DMS79 treated with DMSO at 0.1 percent for 48 hours (cell line): Measurements from ENCODE around the gene FRAS1.
"Not testable (repeated sequence)": the region's sequence is repeated elsewhere in the genome, so short reads cannot be mapped to it uniquely, and the experiment has no call there.

Experiments
- DNase-seq: peaks from one replicate; lab custom pipeline; 2025; lab: John Stamatoyannopoulos, UW

The FRAS1 gene

DNA sequence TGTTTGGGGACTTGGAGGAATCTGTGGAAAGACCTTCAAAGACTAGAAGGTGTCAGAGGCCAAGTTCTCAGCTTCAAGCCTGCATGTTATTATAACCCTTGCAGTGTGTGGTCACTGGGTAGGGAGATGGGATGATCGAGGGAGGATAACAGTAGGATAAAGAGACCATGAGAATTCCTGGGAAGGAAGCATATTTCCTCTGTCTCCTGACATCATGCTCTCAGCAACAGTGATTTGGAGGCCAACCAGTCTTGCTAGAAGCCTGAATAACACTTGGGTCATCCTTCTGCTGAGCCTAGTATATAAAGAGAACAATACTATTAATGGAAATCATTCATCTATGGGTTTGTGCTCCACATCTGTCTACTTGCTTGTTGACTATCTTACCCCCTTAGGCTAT is 453.6 kb downstream of the FRAS1 start:
- DNase-seq: no peak

DNA sequence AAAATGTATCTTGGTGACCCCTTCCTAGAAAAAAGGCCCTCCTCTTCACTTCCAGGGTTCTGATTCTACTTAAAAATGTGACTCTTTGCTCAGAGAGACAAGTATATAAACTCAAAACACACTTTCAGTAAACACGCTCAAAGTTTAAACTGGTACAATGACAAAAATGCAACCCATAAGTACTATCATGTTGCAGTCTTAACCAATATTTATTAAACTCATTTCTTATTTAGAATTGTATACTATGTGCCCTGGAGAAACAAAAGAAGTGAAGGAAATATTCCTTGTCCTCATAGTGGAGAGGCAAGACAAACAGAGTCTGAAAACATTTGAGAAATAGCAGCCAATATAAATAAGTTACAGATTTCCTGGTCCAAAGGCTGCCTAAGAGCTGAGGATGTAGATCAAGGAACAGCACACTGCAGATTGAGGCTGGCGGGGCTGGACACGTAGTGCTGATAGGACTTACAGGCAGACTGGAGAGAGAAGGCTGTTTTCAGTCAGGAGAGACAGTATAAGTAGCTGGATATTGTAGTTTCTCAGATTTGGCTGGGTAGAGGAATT is 455.3 kb downstream of the FRAS1 start:
- no peak for DNase-seq

DNA sequence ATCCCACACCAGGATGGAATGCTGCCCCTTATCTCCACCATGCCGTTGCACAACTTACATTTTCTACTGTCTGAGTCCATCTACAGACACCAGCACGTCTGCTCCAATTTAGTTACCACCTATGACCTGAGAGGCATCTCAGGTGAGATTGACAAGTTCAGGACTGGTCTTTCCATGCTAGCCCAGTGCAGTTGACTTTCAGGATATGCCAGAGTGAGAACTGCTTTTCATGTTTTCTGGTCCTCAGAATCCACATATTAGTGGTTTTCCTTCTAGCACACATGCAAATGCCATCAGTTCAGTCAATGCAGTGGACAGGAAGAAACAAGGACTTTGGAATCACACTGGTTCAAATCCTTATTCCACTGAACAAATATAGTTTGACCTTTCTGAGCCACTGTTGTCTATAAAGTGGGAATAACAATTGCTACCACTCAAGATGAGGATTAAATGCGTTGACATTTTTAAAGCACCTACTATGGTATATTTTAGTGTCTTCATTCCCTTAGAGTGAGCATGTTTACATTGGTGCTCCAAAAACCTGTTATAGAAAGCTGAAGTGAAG is 456.4 kb downstream of the FRAS1 start:
- DNase-seq: no peak

DNA sequence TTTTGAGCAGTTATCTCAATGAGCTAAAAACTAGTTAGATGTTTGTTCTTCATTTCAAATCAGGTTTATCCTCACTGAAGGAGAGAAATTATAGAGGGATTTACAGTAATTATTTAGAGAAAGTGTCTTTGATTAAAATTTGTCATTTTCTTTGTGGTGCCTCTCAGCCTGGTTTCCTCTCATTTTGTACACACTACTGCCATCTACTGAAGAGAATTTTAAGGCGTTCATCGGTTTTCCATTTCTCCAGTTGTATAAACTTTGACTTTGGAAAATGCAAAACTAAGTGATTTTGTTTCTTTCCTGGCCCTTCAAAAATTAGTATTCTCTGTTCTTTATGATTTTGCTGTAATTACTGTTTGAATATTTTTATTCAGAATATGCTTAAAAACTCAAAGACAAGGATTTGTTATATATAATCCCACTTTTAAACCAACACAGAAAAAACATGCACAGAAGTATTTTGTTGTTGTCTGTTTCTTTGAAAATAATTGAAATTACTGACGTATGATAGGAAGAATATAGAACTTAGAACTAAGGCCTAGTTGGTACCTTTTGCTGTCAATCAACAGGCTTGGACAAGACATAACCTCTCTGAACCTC is 460.0 kb downstream of the FRAS1 start:
- no peak for DNase-seq

DNA sequence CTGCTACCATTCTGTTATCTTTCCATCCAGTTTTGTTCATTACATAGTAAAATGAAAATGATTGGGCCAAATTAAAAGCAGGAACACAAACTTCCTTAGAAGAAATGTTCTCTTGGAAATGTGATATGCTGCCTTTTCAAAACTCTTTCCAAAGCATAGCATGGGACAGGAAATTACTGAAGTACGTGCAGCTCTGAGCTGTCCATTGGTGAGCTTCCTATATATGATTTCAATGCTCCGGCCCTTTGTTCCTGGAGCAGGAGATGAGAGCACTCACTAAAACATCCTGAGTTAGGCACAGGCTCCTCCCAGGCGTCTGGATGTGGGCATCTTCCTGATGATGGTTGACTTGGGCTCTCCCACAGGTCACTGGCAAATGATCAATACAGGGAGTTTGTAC is 461.4 kb downstream of the FRAS1 start:
- peak; percentile 81 for DNase-seq

DNA sequence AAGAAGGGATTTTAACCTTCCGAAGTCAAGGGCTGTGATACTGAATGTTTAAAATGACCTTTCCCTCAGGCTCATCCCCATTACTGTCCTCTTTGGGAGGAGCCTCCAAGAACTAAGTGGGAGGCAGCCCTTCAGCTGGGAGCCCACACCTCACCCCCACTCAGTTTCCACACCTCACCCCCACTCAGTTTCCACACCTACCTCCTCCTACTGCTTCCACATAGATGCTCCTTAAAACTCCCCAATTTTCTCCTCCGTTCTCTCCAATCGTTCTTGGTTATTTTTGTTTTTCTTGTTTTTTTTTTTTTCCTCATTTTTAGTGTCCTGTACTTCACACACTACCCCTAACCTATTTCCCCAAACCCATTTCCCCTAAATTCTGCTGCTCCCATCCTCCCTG is 462.8 kb downstream of the FRAS1 start:
- DNase-seq: no peak

DNA sequence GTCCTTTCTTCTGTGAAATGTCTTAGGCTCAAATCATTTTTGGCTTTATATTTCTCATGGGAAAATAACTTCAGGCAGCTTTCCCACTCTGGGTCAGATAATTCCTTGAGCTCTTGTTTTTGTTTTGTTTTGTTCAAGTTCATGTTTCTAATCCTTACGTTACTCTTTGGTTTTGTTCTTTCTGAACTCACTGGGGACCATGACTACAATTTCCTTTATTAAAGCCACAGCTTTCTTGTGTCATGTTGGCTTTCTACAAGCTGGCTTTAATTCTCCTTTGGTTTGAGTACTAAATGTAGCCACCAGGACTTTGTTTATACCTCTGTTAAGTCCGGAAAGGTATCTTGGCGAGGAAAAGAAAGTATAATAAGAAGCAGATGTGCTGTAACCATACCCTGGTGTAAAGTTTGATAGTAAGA is 463.7 kb downstream of the FRAS1 start:
- DNase-seq: no peak

DNA sequence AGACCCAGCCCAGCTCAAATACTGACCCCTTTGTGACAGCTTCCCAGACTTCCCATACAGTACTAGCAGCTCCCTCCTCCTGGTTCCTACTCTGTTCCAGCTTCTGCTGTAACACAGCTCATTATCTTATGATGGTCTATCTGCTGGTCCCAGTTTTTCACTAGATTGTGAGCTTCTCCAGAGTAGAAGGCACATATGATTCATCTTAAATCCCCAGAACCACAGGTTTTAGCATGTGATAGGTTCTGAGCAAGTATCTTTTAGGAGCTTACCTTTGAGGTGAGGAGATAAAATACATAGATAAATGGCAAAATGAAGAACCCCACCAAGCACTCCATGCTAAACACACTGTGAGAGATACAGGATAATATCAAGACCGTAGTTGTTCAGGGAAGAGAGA is 466.9 kb downstream of the FRAS1 start:
- DNase-seq: no peak

DNA sequence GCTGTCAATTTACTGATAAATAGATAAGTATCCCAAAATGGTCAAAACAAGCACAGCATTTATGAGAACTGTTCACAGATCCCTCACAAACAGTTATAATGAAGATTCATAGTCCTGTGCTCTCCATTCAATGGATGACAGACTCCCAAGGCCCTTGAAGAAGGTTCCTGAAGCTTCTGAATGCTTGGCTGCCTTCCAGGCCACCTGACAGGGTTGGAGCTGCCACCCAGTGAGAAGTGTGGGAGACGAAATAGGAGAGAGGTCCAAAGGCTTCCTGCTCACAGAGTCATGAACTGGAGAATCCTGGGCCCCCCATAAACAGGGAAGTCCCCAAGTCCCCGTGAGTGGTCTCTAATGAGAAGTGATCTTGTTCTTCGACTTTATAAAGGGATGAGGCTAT is 468.4 kb downstream of the FRAS1 start:
- DNase-seq: no peak

DNA sequence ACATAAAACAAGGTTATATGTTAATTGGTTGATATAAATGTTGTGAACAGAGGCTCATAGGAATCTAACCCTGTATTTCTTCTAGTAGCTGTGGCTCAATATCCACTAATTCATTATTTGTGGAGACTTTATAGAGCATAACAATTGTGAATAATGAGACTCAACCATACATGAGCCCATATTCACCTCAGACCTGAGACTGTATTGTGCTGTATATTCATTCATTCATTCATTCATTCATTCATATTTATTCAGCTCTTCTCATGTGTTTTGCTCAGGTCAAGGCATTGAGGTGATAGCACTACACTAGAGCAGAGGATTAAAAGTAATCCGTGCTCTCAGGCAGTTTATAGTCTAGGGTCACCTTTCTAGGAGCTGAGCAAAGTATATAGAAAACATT is 470.0 kb downstream of the FRAS1 start:
- no peak for DNase-seq

DNA sequence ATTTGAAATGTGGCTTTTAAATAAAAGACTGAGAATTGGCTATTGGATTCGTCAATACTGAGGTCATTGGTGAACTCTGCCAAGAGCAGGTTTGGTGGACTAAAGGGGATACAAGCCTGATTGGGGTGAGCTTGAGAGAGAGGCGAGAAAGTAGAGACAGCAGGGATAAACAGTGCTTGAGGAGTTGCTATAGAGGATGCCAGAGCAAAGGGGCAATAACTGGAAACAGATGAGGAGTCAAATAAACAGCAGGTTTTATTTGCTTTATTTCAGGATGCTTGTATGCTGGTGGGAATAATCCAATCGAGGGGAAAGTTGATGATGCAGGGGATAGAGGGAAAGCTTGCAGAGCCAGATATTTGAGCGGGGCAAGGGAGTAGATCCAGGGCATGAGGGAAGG is 470.4 kb downstream of the FRAS1 start:
- no peak for DNase-seq

DNA sequence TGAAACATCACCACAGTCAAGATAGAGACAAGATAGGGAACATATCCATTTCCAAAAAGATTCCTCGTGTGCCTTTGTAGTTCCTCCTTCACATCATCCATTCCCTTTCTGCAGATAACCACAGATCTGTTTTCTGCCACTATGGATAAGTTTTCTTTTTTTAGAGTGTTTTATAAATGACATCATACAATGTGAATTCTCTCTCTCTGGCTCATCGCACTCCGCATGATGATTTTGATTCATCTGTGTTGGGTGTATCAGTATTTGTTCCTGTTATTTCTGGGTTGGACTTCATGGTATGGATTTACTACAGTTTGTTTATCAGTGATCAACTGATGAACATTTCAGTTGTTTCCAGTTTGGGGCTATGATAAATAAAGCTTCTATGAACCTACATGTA is 471.2 kb downstream of the FRAS1 start:
- no peak for DNase-seq

DNA sequence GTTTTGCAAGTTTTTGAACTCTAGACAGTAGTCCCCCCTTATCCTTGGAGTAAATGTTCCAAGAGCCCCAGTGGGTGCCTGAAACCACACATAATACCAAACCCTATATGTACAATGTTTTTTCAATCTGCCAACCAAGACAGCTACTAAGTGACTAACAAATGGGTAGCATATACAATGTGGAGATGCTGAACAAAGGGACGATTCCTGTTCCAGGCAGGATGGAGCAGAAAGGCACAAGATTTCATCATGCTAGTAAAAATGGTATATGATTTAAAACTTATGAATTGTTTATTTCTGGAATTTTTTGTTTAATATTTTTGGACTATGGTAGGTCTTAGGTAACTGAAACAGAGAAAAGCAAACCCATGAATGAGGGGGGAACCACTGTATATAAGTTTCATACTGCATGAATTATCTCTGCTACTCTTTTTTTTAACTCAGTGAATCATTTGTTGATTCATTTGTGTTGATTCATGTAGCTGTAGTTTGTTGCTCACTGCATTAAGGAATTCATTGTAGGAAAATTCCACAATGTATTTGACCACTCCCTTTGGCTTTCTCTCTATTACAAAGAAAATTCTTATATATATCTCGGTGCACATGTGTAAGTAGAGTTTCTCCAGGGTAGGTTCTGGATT is 472.6 kb downstream of the FRAS1 start:
- DNase-seq: no peak

DNA sequence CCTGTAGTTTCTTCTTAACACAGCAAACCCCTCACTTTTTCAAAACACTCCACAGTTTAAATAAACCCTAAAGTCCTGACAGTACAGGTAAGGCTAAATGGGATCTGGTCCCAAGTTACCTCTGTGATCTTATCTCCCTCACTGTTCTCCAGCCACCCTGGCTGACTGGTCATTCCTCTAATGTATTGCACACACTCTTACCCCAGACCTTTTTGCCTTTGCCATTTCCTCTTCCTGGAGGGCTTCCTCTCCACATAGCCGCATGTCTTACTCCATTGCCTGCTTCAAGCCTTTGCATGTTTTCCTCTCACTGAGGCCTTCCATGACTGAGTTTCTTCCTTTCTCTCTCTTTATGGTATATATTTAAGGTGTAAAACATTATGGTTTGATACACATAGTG is 474.9 kb downstream of the FRAS1 start:
- no peak for DNase-seq

DNA sequence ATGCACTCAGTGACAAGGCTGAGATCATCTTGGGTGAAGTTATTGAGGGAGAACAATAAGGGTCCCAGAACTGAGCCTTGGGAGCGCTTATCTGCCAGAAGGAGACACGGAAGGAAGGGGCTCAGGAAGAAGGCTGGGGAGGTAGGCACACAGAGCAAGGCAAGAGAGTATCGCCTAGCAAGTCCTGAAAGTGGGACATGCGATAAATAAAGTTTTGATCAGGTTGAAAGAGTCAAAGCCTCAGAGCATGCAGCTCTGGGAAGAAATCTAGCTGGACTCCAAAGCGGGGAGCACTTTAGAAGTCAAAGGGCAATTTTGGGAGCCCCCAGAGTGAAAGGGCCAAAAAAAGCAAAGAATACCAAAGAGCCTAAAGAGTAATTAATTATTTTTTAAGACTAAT is 476.7 kb downstream of the FRAS1 start:
- DNase-seq: no peak

DNA sequence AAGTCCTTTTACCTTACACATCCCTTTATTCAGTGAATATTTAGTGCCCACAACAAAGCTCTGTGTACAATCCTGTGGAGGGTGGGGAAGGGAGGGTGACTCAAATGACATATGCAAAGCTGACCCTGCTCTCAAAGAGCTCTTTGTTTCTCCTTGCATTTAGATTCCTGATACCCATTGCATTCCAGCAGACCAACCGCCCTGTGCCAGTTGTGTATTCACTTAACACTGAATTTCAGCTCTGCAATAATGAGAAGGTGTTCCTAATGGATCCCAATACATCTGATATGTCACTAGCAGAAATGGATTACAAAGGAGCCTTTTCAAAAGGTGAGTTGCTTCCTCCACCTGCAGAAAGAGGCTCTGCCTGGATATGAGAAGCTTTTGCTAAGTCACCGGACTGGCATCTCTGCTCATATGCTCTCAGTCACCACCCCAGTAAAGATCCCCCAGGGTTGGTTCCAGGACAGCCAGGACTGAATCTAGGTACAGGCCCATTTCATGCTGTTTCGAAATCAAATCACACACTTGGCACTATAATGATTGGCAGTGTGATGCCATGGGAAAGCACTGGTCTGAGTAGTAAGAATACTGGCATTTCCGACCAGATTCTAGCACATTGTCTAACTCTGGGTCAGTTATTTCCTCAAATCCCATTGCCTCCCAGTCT is 477.3 kb downstream of the FRAS1 start:
- DNase-seq: no peak

DNA sequence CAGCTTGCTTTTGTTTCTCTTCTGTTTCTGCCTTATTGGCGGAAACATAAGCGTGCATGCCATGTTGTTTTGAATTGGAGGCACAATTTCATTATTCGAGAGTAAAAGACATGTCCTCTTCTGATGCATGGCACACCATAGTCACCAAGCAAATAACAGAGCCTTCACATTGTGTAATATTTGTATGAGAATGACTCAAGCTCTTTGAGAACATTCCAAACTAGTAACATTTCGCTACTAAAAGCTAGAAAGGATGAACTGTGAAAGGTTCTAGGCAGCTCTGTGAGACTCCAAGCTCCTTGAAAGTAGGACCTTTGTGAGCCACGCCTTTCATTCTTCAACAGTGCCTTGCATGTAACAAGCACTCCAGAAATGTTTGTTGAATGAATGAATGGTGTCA is 485.2 kb downstream of the FRAS1 start:
- no peak for DNase-seq

DNA sequence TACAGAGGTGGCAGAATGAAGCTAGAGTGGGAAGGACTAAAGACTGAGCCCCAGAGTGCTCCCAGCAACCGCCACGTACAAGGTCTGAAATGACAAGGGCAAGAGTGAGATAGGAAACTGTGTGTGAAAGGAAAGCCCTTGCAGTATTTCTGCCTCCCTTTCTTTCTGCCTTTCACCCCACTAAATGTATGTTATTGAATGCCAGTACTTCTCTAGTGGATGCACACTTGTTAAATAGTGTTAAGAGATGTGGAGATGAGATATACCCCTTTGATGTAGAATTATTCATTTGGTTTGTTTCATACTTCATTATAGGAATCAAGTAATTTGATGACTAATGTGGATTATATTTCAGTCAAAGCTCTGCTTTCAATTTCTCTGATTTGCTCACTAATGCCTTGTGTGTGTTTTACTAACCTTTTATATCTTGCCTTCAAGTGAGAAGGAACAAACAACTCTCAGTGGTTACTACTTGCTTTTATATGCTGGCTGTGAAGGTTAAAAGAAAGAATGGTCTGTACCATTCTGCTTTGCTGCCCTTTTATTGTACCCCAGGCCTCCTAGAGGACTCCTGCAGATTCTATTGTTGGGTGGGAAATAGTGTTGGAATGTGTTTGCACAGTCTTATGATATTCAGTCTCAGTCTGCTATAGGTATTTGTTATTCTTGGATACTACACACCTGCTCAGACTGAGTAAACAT is 486.5 kb downstream of the FRAS1 start:
- DNase-seq: no peak

DNA sequence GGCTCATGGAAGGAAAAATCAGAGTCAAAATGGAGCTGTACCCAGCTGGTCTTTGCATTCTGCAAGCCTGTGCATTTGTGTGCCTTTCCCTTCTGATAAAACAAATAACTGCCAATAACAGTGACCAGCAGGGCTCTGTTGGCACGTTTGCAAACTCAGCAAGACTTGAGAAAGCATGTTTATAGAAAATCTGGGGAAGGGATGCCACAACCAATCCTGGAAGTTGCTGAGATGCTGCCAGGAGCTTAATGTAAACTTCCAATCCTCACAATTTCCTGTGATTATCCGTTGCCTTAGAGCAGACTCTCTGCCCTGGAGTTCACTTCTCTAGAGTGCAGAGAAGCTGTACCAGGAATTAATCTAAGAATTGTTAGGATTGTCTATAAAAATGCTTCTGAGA is 487.6 kb downstream of the FRAS1 start:
- DNase-seq: no peak

DNA sequence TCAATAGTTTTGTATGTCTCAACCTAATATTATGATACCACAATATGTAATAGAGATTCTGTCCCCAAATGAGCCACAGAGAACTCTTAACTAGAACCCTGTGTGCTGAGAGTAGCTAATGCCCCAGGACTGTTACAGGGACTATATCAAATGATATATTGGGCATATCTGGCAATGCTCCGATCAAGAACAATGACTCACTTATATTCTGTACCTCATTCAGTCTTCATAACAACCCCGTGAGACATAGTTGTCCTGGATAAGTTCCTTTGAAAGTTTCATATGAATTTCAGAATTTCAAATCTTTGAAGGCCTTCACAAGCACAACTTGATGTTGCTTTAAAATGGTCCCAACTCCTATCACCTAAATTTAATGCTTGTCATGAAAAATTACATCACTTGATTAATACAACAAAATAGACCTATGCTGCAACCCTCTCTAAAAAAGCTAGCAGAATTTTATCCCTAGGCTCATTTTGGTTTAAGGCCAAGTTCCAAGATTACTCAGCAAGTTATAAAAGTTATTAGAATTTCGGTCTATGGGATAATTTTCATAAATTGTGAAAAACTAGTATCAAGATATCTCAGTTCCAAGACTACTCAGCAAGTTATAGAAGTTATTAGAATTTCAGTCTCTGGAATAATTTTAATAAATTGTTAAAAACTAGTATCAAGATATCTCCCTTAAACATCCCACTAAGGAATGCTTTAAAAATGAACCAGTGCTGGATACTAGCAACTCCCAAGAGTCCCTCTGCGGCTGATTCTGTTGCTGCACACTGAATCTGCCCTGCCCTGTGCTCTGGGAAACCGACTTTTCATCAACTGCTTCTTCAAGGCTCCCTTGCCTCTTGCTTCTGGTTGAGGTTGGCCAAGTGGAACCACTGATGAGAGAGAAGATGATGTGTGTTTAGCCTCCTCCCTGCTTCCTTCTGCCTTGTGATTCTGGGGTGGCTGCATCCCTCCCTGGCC is 488.4 kb downstream of the FRAS1 start:
- DNase-seq: no peak

DNA sequence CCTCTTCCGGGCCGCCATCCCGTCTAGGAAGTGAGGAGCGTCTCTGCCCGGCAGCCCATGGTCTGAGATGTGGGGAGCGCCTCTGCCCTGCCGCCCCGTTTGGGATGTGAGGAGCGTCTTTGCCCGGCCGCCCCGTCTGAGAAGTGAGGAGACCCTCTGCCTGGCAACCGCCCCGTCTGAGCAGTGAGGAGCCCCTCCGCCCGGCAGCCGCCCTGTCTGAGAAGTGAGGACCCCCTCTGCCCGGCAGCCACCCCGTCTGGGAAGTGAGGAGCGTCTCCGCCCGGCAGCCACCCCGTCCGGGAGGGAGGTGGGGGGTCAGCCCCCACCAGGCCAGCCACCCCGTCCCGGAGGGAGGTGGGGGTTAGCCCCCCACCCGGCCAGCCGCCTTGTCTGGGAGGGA is 490.8 kb downstream of the FRAS1 start:
- DNase-seq: not testable (repeated sequence)
